Esophagus muscularis mucosa (tissue), 4 donors: ENCODE measurements around the gene DDO.

Experiments used
- CTCF ChIP-seq, 3 experiments: fragments of 200-600 bp in 2 of 3; fragments of 450-650 bp in 1 of 3; sonication (generic) in 2 of 3; IDR thresholded peaks; one replicate each; pipeline ENCODE4 v1.5.1; 2017 to 2019; ENCODE audit warnings: antibody characterized with exemption in 3 of 3, mild to moderate bottlenecking in 2 of 3, moderate library complexity in 1 of 3
- EP300 ChIP-seq: sonication (generic); formaldehyde crosslinking; IDR thresholded peaks from one replicate; pipeline ENCODE4 v1.6.1; 2017; ENCODE audit warnings: antibody characterized with exemption
- POLR2A ChIP-seq: fragments of 450-650 bp; IDR thresholded peaks from one replicate; pipeline ENCODE4 v1.6.1; 2017; ENCODE audit warnings: antibody characterized with exemption, moderate library complexity, mild to moderate bottlenecking, low read depth
- POLR2AphosphoS5 ChIP-seq, 2 donors: sonication (generic); formaldehyde crosslinking; IDR thresholded peaks; one replicate each; pipeline ENCODE4 v1.6.1; 2017; ENCODE audit warnings: antibody characterized with exemption in 2 of 2

GRCh38 chr6:110359556-110359955, 55.8 kb downstream of the DDO start:
- TF ChIP-seq CTCF (IDR thresholded peaks at IDR 0.05) (no peak), POLR2AphosphoS5 (IDR thresholded peaks at IDR 0.05) (no peak), POLR2A (no peak), EP300 (no peak)
